AML-193 (cell line): Measurements from ENCODE around the gene PGC.

Experiments
- DNase-seq, 2 experiments: peaks; one replicate each; lab custom pipeline; 2025; lab: John Stamatoyannopoulos, UW

Gene PGC

GRCh38 chr6:41746107-41746506, 1.1 kb downstream of the PGC start:
- no peak for DNase-seq

- no peak for DNase-seq
These were observed 2.9 kb downstream of the PGC start for GRCh38 chr6:41744236-41744787.

GRCh38 chr6:41743406-41744235, 3.6 kb downstream of the PGC start:
- no peak for DNase-seq

- DNase-seq, result no peak
These were observed 5.3 kb downstream of the PGC start for GRCh38 chr6:41741625-41742490.

- no peak for DNase-seq
These were observed 6.6 kb downstream of the PGC start for GRCh38 chr6:41740366-41741162.

- no peak for DNase-seq
These were observed 8.2 kb downstream of the PGC start for GRCh38 chr6:41739041-41739440.

- DNase-seq, result no peak
These were observed 9.5 kb downstream of the PGC start for GRCh38 chr6:41737591-41738130.

- no peak for DNase-seq
These were observed 10.2 kb downstream of the PGC start for GRCh38 chr6:41736800-41737555.

- DNase-seq, result no peak
These were observed 10.9 kb downstream of the PGC start for GRCh38 chr6:41736186-41736733.

- DNase-seq, result peak; percentile 85 to 93
These were observed 11.6 kb downstream of the PGC start, which contains the start of gene TFEB for GRCh38 chr6:41735427-41736185. Gene TFEB (minus strand): TSS chr6:41735608. CDS start chr6:41691213, 44,395 bp downstream.

- peak in 1 of 2 experiments; percentile 14 for DNase-seq
These were observed 12.4 kb downstream of the PGC start for GRCh38 chr6:41734666-41735426.

GRCh38 chr6:41733707-41734665, 13.2 kb downstream of the PGC start:
- peak; percentile 35 to 41 for DNase-seq

GRCh38 chr6:41733360-41733706, 13.9 kb downstream of the PGC start:
- no peak for DNase-seq

- no peak for DNase-seq
These were observed 14.4 kb downstream of the PGC start for GRCh38 chr6:41732591-41733359.

GRCh38 chr6:41732149-41732548, 15.0 kb downstream of the PGC start:
- no peak for DNase-seq

- no peak for DNase-seq
These were observed 15.6 kb downstream of the PGC start for GRCh38 chr6:41731561-41732086.
